Stimulated activated CD8-positive, alpha-beta memory T cell treated with anti-CD3 and anti-CD28 coated beads, Interleukin-12 subunit alpha, Interleukin-12 subunit beta, amount 100 ng/mL, for 4 hours (primary cell): ENCODE measurements around the gene UBE3C.
"Not testable (repeated sequence)": the region's sequence is repeated elsewhere in the genome, so short reads cannot be mapped to it uniquely, and the experiment has no call there.

ENCODE experiments used
- DNase-seq: peaks from one replicate; pipeline ENCODE4 v3.0.0-alpha.2; 2020; ENCODE audit warnings: low read depth

Gene UBE3C

DNA sequence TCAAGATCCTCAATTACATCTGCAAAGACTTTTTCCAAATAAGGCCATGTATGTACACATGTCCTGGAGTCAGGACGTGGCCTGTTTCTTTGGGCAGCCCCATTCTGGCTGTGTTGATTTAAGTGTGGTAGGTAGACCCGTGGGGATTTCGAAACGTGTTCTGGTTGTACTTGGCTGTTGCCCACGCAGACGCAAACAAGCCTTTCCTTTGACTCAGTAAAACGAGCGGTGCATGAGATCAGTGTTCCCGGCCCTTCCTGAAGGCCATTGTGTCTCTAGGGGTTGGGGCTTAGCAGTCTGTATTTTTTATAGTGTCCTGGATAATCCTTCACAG is 133.2 kb downstream of the UBE3C start:
- no peak for DNase-seq

DNA sequence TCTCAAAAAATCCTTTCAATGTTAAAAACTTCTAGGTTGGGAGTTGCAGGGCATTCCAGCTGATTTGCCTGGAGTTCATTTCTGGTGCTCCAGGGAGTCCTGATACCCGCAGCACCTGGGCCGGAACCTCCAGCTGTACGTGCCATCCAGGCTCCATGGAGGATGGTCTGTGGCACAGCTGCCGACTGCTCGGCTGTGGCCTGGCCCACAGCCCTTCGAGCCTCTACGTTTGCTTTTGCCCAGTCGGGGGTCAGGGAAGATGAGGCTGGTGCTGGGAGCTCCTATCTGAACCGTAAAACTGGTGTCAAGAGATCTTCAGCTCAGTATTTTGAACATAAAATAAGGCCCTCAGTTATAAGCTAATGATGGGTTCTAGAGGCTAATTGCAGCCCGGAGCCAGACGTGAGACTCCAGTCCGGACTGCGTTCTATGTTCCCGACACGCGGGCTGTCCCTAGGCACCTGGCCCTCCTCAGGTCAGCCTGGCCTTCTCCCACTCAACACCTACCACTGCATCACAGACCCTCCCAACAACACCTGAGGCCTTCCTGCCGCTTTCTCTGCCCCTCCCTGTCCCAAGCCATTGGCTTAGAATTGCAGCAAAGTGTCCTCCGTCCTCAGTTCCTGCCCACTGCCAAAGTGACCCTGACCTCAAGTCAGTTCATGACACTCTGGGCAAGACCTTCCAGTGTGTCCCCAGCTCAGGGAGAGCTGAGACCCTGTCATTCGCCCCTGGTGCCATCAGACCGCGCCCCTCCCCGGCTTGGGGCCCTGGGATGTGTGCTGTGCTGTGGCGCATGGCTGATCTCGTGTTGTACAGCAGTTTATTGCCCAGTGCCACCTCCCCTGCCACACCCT is 133.9 kb downstream of the UBE3C start:
- no peak for DNase-seq

DNA sequence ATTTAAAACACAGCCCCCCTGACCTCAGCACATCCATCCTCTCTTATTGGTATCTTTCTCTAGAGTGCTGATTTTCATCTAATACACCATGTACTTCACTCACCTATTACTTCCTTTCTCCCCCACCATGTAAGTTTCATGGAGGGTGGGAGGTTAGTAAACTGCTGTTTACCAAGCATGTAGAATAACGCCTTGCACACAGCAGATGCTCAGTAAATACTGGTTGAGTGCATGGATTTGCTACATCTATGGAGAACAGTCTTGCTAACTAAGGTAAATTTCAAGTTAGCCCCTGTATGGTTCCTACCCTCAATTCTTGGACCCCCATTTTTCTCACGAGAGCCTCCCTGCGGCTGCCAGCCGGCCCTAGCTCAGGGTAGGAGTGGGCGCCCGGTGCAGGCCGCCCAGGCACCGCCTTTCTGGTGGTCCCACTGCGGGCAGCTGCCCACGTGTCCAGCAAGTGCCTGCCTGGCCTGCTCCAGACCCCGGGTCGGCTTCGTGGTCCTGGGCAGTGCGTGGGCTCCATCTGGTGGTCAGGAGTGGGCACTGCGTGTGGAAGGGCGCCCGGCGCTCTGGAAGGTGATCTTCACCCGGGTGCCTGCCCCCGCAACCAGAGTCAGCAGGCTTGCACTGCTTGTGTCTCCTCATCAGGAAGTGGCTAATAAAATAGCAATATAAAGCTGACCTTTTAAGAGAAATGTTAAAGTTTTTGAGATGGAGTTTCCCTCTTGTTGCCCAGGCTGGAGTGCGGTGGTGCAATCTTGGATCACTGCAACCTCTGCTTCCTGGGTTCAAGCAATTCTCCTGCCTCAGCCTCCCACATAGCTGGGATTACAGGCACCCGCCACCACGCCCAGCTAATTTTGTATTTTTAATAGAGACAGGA is 134.7 kb downstream of the UBE3C start:
- DNase-seq, result peak; percentile 50

DNA sequence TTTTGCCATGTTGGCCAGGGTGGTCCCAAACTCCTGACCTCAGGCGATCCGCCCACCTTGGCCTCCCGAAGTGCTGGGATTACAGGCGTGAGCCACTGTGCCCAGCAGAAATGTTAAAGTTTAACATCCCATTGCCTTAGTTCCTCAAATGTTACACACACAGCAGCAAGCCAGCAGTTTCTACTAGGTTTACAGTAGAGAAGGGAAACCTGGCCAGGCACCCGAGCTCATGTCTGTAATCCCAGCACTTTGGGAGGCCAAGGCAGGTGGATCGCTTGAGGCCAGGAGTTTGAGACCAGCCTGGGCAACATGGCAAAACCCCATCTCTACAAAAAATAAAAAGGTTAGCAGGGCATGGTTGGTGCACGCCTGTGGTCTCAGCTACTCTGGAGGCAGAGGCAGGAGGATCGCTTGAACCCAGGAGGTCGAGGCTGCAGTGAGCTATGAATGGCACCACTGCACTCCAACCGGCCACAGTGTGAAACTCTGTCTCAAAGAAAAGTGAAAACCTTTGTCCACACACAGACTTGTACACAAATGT is 135.4 kb downstream of the UBE3C start:
- DNase-seq, result not testable (repeated sequence)

DNA sequence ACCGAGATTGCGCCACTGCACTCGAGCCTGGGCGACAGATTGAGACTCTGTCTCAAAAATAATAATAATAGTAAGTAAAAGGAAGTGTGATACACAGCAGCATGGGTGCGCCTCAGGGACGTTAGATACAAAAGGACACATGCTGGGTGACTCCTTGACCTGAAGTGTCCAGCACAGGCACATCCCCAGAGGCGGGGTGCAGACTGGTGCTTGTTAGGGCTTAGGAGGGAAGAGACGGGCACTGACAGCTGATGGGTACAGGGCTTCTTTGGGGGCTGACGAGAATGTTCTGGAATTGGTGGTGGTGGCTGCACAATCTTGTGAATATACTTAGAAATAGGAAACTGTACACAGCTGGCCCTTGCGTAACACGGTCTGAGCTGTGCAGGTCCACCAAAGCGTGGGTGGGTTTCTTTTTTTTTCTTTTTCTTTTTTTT is 136.3 kb downstream of the UBE3C start:
- DNase-seq, result no peak

DNA sequence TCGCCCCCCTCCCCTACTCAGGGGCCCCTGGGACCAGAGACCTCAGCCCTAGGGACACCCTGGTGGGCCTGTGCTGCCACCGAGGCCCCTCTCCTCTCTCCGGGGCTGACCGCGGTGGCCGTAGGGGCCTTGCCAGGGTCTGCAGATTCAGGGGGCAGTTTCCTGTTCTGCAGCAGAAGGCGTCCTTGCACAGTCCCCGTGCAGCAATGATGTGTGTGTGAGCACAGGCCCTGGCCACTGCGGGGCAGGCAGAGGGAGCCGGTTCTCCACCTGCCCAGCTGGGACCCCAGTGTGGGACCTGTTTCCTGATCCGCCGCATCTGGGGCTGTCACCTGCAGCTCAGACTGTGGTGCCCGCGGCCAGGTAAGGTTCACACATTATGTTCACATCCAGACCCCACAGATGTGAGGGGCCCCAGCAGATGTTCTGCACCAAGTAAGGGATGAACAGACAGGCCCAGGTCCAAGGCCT is 137.4 kb downstream of the UBE3C start:
- no peak for DNase-seq

DNA sequence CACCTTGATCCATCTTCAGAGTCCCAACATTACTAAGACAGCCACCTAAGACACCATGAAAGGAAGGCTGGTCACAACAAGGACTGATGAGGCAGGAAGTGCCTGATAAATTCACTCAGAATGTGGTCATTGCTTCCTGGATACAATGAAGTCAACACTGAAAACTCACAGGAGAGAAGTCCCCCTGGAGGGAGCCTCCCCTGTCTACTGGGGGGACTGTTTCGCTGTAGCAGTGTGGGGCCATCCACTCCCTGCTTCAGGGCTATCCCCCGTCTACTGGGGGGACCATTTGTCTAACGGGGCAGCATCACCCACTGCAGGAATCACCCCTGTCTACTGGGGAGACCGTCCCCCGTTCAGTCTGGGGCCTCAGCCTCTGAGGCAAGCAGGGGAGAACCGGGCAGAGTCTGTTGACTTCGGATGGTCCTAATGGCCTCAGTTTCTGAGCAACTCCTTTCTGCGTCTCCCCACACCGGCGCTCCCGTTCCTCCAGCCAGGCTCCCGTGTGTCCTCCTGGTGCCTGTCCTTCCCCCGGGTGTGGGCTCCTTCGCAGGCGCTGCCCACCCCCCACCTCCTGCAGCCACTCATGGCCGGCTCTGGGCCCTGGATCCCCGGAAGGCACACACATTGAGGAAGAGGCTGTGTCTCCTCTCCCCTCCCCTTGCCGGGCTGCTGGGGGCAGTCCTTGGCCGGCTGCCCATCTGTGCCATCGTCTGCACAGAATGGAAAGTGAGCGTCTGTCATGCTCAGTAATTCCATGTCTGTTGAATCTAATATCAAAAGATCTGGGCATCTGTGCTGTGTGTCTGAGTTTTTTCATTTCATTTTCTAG is 138.2 kb downstream of the UBE3C start:
- no peak for DNase-seq

GRCh38 chr7:157277568-157277967 is 138.8 kb downstream of the UBE3C start:
- DNase-seq, result not testable (repeated sequence)

DNA sequence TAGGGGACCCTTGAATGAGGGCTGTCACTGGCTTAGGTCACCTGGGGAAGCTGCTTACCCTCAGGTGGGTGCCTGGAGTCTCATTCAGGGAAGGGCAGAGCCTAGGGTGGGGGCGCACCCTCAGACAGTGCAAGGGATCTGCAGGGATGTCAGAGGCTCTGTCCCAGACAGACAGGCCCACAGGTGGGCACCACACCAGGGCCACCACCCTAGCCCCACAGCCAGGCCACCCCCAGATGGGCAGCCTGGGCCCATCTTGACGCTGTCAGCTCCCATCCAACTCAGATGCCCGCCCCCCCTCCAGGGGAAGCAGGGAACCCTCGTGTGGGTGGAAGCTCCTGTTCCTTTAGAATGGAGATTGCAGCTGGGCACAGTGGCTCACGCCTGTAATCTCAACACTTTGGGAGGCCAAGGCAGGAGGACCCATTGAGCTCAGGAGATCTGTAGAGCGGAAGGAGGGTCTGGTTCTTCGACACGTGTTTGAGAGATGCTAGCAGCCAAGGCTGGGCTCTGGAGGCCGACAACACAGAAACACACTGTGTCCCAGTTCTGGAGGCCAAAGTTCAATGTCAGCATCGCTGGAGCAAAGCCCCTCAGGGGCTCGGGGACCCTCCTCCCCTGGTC is 139.6 kb downstream of the UBE3C start:
- DNase-seq, result no peak

- DNase-seq, result no peak
Measured at GRCh38 chr7:157278791-157279724, 140.3 kb downstream of the UBE3C start.

GRCh38 chr7:157279741-157280215 is 141.1 kb downstream of the UBE3C start:
- no peak for DNase-seq

DNA sequence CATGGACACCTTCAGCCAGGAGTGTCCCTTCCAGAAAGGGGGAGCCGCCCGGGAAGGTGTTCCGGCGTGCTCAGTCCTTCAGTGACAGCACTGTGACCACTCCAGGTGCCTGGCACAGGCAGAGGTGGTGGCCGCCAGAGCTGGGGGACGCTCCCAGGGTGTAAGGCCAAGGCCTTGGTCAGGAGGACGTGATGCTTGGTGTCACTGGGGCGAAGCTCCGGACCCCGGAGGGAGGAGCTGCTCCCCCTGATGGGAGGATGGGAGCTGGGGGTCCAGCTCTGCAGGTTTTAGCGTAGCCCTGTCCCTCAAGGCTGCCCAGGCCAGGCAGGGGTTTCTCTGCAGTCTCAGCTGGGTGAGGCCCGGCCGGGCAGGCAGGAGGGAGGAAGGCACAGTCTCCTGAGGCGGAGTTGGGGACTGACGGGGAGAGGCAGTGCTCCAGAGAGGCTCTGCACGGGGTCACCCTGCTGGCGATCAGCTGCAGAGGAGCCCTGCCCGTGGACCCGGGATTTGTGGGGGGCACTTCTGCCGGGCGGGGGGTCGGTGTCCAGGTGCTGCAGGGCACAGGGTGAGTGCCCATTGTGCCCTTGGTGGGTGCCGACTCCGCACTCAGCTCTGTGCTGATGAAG is 141.6 kb downstream of the UBE3C start:
- DNase-seq, result no peak

DNA sequence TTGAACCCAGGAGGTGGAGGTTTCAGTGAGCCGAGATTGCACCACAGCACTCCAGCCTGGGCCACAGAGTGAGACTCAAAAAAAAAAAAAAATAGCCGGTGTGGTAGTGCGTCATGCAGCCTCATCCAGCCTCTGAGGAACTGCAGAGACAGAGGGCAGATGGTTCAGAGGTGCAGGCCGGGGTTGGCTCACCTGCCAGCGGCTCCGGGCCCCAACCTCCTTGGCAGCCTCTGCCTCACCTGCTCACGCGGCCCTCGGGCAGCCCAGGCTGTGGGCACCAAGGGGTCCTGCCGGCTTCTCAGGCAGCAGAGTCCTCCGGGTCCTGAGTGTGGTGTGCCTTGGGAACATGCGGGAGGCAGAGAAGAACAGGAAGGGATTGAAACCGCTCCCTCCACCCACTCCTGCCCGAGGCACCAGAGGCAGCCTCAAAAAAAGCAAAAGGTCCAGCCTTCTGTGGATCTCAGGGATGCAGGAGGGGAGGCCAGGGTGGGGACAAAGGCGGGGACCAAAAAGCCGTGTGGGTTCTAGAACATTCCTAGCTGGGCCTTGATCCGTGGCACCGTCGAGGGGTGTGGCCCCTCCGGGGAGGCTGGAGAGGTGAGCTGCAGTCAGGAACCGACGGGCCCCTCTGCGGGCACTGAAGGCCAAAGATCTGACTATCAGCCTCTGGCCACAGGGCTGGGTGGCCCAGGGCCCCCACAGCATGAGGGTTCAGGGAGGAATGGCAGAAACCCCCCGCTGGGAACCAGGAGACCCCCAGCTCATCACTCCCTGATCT is 142.7 kb downstream of the UBE3C start:
- no peak for DNase-seq

DNA sequence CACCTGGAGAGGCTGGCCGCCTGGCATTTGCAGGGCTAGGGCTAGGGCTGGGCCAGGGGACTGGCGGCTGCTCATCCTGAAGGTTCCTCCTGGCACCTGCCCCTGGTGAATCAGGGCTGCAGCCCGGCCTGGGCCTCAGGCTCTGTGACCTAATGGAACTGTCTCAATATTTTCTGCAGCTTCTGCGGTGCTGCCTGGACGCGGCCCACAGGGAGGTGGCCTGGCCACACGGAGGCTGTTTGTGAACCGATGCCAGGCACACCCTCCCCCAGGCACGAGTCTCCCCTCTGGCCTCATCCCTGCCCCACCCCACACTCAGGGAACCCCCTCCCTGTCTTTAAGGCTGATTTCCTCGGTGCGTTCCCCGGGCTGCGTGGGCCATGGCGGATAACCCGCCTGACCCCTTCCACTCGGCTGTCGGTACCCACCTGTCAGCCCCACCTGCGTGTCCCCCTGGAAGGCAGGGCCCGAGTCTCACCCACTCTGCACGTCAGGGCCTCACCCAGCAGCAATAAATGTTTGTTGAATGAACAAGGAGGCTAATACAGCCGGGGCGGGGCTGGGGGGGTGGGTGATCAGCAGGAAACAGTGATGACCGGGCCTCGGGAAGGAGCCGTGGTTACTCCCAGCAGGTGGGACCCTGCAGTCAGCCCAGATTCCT is 143.5 kb downstream of the UBE3C start:
- DNase-seq, result no peak

- DNase-seq, result no peak
Measured at GRCh38 chr7:157284229-157285014, 145.7 kb downstream of the UBE3C start.

DNA sequence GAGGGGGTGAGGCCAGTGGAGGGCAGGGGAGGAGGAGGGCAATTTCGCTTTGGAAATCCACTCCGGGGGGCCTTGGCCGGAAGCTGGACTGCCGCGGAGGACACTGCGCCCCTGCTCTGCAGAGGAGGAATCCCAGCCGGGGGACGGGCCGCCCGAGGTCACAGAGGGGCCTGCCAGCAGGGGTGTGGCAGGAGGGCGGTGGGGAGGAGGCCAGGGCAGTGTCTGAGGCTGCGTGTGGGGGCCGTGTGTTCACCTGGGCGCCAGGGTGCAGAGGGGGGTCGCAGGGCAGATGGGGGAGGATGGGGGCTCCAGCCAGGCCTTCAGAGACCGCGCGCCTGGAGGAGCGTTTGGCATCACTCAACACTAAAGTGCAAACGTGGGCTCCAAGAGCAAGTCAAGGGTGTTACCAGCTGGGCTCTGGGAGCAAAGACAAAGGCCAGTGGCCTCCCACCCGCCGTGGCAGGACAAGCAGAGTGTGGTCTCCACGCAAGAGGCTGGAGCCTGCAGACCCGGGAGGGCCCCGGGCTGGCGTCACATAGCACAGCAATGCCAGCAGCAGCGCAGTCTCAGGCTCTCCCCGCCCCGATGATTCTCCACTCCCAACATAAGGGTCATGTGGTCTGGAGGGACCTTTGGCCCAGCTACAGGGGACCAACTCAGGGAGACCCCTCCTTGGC is 152.8 kb downstream of the UBE3C start:
- DNase-seq, result no peak

GRCh38 chr7:157292258-157292657 is 153.5 kb downstream of the UBE3C start:
- DNase-seq, result no peak
